GM23338 (cell line): ENCODE measurements around the gene BBS10. TPM values are rescaled to one million over a fixed set of nuclear protein-coding genes. Genes with fewer than 3 reads are reported as not detected.

Experiments used
- ATAC-seq: fragments of 200-7000 bp; cut with Tn5 transposase; 3 replicates; pipeline ENCODE4 v1.9.1; 2020
- DNase-seq: peaks from one replicate; pipeline ENCODE4 v3.0.0-alpha.2; 2015; ENCODE audit warnings: low spot score
- H2AFZ ChIP-seq: fragments of 200-600 bp; sonication (generic); 2 replicates; pipeline ENCODE4 v1.8.0; 2016; ENCODE audit warnings: antibody characterized with exemption, mild to moderate bottlenecking, moderate library complexity
- H3F3A ChIP-seq: fragments of 200-600 bp; sonication (generic); replicated peaks from 2 replicates; pipeline ENCODE4 v1.8.0; 2017; ENCODE audit warnings: antibody characterized with exemption, mixed run types, low read depth
- H3K27ac ChIP-seq: fragments of 200-600 bp; sonication (generic); 2 replicates; pipeline ENCODE4 v1.6.1; 2016; ENCODE audit warnings: low read depth
- H3K27me3 ChIP-seq: fragments of 200-600 bp; sonication (generic); 2 replicates; pipeline ENCODE4 v1.8.0; 2016; ENCODE audit warnings: mild to moderate bottlenecking, mixed run types, moderate library complexity; ENCODE audit not compliant: insufficient read depth
- H3K36me3 ChIP-seq: fragments of 200-600 bp; sonication (generic); 2 replicates; pipeline ENCODE4 v1.8.0; 2016; ENCODE audit warnings: mild to moderate bottlenecking; ENCODE audit not compliant: insufficient read depth
- H3K4me1 ChIP-seq: fragments of 200-600 bp; sonication (generic); 2 replicates; pipeline ENCODE4 v1.8.0; 2016; ENCODE audit warnings: mild to moderate bottlenecking, moderate library complexity; ENCODE audit not compliant: insufficient read depth
- H3K4me2 ChIP-seq: fragments of 200-600 bp; sonication (generic); 2 replicates; pipeline ENCODE4 v1.7.1; 2017; ENCODE audit warnings: mixed run types
- H3K4me3 ChIP-seq: fragments of 200-600 bp; sonication (generic); 2 replicates; pipeline ENCODE4 v1.6.1; 2016; ENCODE audit warnings: mixed run types
- H3K79me2 ChIP-seq: fragments of 200-600 bp; sonication (generic); replicated peaks from 2 replicates; pipeline ENCODE4 v1.8.0; 2017; ENCODE audit warnings: mild to moderate bottlenecking; ENCODE audit not compliant: insufficient read depth
- H3K9me2 ChIP-seq: fragments of 200-600 bp; sonication (generic); 2 replicates; pipeline ENCODE4 v1.8.0; 2017; ENCODE audit not compliant: insufficient read depth
- H4K20me1 ChIP-seq: fragments of 200-600 bp; sonication (generic); replicated peaks from 2 replicates; pipeline ENCODE4 v1.8.0; 2017; ENCODE audit warnings: mild to moderate bottlenecking; ENCODE audit not compliant: insufficient read depth
- H3K27ac Mint-ChIP-seq: 2 replicates; pipeline ENCODE4 v1.8.0; 2020; ENCODE audit warnings: inconsistent platforms, mild to moderate bottlenecking, moderate library complexity, mixed read lengths
- H3K27me3 Mint-ChIP-seq: 3 replicates; pipeline ENCODE4 v1.8.0; 2022; ENCODE audit warnings: low read depth, mild to moderate bottlenecking, moderate library complexity, mixed read lengths, inconsistent platforms; ENCODE audit not compliant: insufficient read depth, poor library complexity
- H3K36me3 Mint-ChIP-seq: 3 replicates; pipeline ENCODE4 v1.8.0; 2021; ENCODE audit warnings: low read depth, mild to moderate bottlenecking, inconsistent platforms, moderate library complexity, mixed read lengths
- H3K4me1 Mint-ChIP-seq: 3 replicates; pipeline ENCODE4 v1.8.0; 2020; ENCODE audit warnings: mild to moderate bottlenecking, inconsistent platforms, mixed read lengths
- H3K4me3 Mint-ChIP-seq: 3 replicates; pipeline ENCODE4 v1.8.0; 2021; ENCODE audit warnings: moderate library complexity, mild to moderate bottlenecking, inconsistent platforms, mixed read lengths
- H3K9me3 Mint-ChIP-seq: 3 replicates; pipeline ENCODE4 v1.8.0; 2020; ENCODE audit warnings: moderate library complexity, mild to moderate bottlenecking, inconsistent platforms, mixed read lengths
- EZH2phosphoT487 ChIP-seq: fragments of 200-600 bp; sonication (generic); IDR thresholded peaks from one replicate; pipeline ENCODE4 v1.8.1; 2018; ENCODE audit warnings: antibody characterized with exemption; ENCODE audit not compliant: unreplicated experiment
- NANOG ChIP-seq: IDR thresholded peaks from 2 replicates; pipeline ENCODE4 v1.6.1; 2016; ENCODE audit warnings: antibody characterized with exemption, borderline replicate concordance
- STAT1 ChIP-seq: IDR thresholded peaks from one replicate; pipeline ENCODE4 v1.6.1; 2016; ENCODE audit warnings: antibody characterized with exemption; ENCODE audit not compliant: unreplicated experiment
- polyA plus RNA-seq: library from polyadenylated mRNA; unstranded; fragments of >200 nt; fragmentation: Nextera tagmentation; extraction: Ambion mirVana; gene quantifications from 2 replicates; pipeline ENCODE4 v1.2.1, GENCODE V29; 2016
- total RNA-seq: library from RNA; depleted of rRNA; stranded (reverse); fragments of >200 nt; shearing (Covaris generic); gene quantifications from 2 replicates; pipeline ENCODE4 v1.2.3, GENCODE V29; 2014
- TF ChIP-seq, protein P1 (sequence below), 2 experiments: fragments of 200-600 bp in 1 of 2; sonication (generic) in 1 of 2; conservative IDR thresholded peaks; 2 replicates each; pipeline versions ENCODE4 v1.5.1 to v1.6.1; 2016 to 2017; ENCODE audit warnings: antibody characterized with exemption in 2 of 2, low read depth in 2 of 2, mild to moderate bottlenecking in 2 of 2, moderate library complexity in 1 of 2
- TF ChIP-seq, protein P2 (sequence below): fragments of 250-450 bp; sonication (Bioruptor Pico); IDR thresholded peaks from 2 replicates; pipeline ENCODE4 v1.5.0; 2020; ENCODE audit warnings: mild to moderate bottlenecking, moderate library complexity
- TF ChIP-seq, protein P3 (sequence below): IDR thresholded peaks from 2 replicates; pipeline ENCODE4 v1.6.1; 2016; ENCODE audit warnings: antibody characterized with exemption

The BBS10 gene
- total and polyA plus RNA-seq, 2 experiments from 2014 or later = 5.2 to 12.8 TPM

DNA sequence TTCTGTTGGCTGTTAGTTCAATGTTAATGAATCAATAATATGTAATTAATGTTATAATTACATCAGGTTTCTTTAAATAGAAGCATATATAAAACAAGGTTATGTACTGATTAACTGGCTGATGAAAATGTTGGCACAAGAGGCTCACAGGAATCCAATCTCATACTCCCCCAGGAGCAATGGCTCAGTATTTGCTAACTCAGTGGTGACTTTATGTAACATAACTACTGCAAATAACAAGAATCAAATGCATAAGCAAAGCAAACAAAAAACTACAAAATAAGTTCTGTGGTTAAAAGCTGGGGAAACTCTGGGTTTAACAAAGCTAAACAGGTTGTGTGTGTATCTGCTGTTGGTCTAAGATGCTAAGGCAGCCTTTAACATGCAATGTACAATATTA is 27.7 kb upstream of the BBS10 start (continued):
- no peak for TF ChIP-seq EZH2phosphoT487
- TF ChIP-seq, protein P1, sequence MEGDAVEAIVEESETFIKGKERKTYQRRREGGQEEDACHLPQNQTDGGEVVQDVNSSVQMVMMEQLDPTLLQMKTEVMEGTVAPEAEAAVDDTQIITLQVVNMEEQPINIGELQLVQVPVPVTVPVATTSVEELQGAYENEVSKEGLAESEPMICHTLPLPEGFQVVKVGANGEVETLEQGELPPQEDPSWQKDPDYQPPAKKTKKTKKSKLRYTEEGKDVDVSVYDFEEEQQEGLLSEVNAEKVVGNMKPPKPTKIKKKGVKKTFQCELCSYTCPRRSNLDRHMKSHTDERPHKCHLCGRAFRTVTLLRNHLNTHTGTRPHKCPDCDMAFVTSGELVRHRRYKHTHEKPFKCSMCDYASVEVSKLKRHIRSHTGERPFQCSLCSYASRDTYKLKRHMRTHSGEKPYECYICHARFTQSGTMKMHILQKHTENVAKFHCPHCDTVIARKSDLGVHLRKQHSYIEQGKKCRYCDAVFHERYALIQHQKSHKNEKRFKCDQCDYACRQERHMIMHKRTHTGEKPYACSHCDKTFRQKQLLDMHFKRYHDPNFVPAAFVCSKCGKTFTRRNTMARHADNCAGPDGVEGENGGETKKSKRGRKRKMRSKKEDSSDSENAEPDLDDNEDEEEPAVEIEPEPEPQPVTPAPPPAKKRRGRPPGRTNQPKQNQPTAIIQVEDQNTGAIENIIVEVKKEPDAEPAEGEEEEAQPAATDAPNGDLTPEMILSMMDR (conservative IDR thresholded peaks at IDR 0.05; ENCODE audit: low read depth in 2 of 2) = no peak
- TF ChIP-seq STAT1 = no peak
- TF ChIP-seq, protein P2, sequence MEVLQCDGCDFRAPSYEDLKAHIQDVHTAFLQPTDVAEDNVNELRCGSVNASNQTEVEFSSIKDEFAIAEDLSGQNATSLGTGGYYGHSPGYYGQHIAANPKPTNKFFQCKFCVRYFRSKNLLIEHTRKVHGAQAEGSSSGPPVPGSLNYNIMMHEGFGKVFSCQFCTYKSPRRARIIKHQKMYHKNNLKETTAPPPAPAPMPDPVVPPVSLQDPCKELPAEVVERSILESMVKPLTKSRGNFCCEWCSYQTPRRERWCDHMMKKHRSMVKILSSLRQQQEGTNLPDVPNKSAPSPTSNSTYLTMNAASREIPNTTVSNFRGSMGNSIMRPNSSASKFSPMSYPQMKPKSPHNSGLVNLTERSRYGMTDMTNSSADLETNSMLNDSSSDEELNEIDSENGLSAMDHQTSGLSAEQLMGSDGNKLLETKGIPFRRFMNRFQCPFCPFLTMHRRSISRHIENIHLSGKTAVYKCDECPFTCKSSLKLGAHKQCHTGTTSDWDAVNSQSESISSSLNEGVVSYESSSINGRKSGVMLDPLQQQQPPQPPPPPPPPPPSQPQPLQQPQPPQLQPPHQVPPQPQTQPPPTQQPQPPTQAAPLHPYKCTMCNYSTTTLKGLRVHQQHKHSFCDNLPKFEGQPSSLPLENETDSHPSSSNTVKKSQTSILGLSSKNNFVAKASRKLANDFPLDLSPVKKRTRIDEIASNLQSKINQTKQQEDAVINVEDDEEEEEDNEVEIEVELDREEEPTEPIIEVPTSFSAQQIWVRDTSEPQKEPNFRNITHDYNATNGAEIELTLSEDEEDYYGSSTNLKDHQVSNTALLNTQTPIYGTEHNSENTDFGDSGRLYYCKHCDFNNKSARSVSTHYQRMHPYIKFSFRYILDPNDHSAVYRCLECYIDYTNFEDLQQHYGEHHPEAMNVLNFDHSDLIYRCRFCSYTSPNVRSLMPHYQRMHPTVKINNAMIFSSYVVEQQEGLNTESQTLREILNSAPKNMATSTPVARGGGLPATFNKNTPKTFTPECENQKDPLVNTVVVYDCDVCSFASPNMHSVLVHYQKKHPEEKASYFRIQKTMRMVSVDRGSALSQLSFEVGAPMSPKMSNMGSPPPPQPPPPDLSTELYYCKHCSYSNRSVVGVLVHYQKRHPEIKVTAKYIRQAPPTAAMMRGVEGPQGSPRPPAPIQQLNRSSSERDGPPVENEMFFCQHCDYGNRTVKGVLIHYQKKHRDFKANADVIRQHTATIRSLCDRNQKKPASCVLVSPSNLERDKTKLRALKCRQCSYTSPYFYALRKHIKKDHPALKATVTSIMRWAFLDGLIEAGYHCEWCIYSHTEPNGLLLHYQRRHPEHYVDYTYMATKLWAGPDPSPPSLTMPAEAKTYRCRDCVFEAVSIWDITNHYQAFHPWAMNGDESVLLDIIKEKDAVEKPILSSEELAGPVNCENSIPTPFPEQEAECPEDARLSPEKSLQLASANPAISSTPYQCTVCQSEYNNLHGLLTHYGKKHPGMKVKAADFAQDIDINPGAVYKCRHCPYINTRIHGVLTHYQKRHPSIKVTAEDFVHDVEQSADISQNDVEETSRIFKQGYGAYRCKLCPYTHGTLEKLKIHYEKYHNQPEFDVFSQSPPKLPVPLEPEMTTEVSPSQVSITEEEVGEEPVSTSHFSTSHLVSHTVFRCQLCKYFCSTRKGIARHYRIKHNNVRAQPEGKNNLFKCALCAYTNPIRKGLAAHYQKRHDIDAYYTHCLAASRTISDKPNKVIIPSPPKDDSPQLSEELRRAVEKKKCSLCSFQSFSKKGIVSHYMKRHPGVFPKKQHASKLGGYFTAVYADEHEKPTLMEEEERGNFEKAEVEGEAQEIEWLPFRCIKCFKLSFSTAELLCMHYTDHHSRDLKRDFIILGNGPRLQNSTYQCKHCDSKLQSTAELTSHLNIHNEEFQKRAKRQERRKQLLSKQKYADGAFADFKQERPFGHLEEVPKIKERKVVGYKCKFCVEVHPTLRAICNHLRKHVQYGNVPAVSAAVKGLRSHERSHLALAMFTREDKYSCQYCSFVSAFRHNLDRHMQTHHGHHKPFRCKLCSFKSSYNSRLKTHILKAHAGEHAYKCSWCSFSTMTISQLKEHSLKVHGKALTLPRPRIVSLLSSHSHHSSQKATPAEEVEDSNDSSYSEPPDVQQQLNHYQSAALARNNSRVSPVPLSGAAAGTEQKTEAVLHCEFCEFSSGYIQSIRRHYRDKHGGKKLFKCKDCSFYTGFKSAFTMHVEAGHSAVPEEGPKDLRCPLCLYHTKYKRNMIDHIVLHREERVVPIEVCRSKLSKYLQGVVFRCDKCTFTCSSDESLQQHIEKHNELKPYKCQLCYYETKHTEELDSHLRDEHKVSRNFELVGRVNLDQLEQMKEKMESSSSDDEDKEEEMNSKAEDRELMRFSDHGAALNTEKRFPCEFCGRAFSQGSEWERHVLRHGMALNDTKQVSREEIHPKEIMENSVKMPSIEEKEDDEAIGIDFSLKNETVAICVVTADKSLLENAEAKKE = no peak
- no peak for TF ChIP-seq NANOG

DNA sequence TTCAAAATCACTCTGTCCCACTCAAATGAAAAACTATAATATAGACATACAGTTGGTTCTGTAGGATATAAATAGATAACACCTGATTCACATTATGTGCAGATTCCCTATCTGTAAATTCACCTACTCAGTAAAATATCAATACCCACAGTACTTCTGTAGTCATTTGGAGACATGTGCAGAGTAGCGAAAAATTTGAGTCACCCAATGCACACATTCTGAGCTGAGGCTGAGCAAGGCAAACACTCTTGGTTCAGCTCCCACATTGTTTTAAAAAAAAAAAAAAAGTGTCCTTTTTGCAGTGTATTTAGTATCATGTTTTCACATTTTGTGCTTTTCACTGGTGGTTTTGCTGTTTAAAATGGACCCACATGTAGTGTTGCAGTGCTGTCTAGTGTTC is 27.3 kb upstream of the BBS10 start:
- Mint-ChIP-seq H3K27ac (no peak overlapping the region), H3K4me3 (no peak overlapping the region), H3K4me1 (no peaks in the 10 kb centered on the region), H3K36me3 (peaks cover 16% of the 10 kb centered on the region; the same call in 2 of the 3 replicates), H3K27me3 (no peaks in the 10 kb centered on the region), H3K9me3 (no peaks in the 10 kb centered on the region)
- Histone ChIP-seq H3K27ac (no peak overlapping the region), H3K79me2 (no peaks in the 10 kb centered on the region), H3K4me1 (no peaks in the 10 kb centered on the region), H4K20me1 (no peaks in the 10 kb centered on the region), H3K4me2 (no peak overlapping the region), H3K4me3 (no peak overlapping the region), H2AFZ (no peak overlapping the region), H3K9me2 (no peaks in the 10 kb centered on the region), H3K36me3 (peaks cover 4% of the 10 kb centered on the region; the same call in 1 of the 2 replicates), H3F3A (no peaks in the 10 kb centered on the region), H3K27me3 (no peaks in the 10 kb centered on the region)
- TF ChIP-seq, protein P3, sequence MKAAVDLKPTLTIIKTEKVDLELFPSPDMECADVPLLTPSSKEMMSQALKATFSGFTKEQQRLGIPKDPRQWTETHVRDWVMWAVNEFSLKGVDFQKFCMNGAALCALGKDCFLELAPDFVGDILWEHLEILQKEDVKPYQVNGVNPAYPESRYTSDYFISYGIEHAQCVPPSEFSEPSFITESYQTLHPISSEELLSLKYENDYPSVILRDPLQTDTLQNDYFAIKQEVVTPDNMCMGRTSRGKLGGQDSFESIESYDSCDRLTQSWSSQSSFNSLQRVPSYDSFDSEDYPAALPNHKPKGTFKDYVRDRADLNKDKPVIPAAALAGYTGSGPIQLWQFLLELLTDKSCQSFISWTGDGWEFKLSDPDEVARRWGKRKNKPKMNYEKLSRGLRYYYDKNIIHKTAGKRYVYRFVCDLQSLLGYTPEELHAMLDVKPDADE = no peak
- TF ChIP-seq STAT1 = no peak
- TF ChIP-seq, protein P2 = no peak
- DNase-seq (no peak), ATAC-seq (no peak)
